ENCODE measurements around the gene LDHAL6B.

LDHAL6B gene

GRCh38 chr15:59170295-59171066, 36.2 kb upstream of the LDHAL6B start:
- TF ChIP-seq, protein P1, sequence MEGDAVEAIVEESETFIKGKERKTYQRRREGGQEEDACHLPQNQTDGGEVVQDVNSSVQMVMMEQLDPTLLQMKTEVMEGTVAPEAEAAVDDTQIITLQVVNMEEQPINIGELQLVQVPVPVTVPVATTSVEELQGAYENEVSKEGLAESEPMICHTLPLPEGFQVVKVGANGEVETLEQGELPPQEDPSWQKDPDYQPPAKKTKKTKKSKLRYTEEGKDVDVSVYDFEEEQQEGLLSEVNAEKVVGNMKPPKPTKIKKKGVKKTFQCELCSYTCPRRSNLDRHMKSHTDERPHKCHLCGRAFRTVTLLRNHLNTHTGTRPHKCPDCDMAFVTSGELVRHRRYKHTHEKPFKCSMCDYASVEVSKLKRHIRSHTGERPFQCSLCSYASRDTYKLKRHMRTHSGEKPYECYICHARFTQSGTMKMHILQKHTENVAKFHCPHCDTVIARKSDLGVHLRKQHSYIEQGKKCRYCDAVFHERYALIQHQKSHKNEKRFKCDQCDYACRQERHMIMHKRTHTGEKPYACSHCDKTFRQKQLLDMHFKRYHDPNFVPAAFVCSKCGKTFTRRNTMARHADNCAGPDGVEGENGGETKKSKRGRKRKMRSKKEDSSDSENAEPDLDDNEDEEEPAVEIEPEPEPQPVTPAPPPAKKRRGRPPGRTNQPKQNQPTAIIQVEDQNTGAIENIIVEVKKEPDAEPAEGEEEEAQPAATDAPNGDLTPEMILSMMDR (IDR thresholded peaks at IDR 0.05; ENCODE audit: insufficient read depth, low read length, missing control alignments): no peak
- no peak for DNase-seq (ENCODE audit: low read depth, low spot score)
- H3K4me3 ChIP-seq (ENCODE audit: low read depth, low read length): peak overlapping the region; percentile 3; the same call in 1 of the 2 replicates
- CTCF ChIA-PET: interaction anchor here (0.9 to 2.4 kb wide), 5 partner anchors 9 to 77 kb away, joined by 3 to 8 read pairs (median 5); no protein-coding TSS in a partner anchor
- POLR2A ChIA-PET: interaction anchor here (1.6 to 1.7 kb wide), 2 partner anchors 10 to 202 kb away, joined by 6 read pairs; partner anchors contain the start of gene MYO1E

DNA sequence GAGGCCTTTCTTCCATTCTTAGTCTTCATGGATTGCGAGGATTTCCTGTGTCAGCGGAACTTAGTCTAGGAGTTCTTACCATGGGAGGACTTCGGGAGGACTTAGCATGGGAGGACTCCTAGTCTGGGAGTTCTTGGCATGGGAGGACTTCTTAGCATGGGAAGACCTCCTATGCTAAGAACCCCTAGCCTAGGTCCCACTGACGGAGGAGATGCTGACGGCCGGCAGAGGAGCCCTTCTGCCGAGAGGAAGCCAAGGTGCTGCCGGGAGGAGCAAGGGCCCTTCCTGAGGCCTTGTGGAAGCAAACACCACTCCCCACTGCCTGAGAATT, 35.6 kb upstream of the LDHAL6B start:
- ChIA-PET POLR2A (interaction anchor here (1.6 to 1.7 kb wide), 2 partner anchors 10 to 202 kb away, joined by 6 read pairs; partner anchors contain the start of gene MYO1E), CTCF (interaction anchor here (1.1 to 1.8 kb wide), 2 partner anchors 9 to 14 kb away, joined by 4 to 6 read pairs; no protein-coding TSS in a partner anchor)
- no peak overlapping the region for H3K4me3 ChIP-seq (ENCODE audit: low read depth, low read length)
- no peak for DNase-seq (ENCODE audit: low read depth, low spot score)
- TF ChIP-seq, protein P1 (IDR thresholded peaks at IDR 0.05; ENCODE audit: insufficient read depth, low read length, missing control alignments): no peak

DNA sequence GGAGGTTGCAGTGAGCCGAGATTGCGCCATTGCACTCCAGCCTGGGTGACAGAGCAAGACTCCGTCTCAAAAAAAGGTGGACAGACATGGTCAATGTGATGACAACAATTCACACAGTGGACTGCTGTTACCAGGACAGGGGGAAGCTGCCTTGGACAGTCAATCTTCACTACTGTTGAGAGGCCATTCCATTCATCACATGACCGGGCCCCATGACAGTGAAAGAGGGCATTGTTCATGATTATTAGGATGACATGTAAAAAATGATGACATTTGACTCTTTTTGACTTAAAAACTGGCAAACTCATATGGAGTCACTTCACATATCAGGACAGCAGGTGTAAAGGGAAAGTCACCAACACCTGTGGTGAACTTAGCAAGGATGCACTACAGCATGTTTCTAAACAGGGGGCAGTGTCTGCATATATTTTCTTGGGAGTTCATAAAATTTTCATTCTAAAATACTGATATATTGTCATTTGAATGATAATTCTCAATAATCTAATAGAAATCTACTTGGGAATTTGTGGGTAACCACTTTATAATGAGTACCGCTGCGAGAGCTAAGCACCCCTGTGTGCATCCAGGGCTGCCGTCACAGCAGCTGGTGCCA, 34.2 kb upstream of the LDHAL6B start:
- CTCF ChIA-PET: interaction anchor here (0.8 to 1.9 kb wide), 4 partner anchors 75 to 321 kb away, joined by 3 to 4 read pairs (median 3); no protein-coding TSS in a partner anchor

DNA sequence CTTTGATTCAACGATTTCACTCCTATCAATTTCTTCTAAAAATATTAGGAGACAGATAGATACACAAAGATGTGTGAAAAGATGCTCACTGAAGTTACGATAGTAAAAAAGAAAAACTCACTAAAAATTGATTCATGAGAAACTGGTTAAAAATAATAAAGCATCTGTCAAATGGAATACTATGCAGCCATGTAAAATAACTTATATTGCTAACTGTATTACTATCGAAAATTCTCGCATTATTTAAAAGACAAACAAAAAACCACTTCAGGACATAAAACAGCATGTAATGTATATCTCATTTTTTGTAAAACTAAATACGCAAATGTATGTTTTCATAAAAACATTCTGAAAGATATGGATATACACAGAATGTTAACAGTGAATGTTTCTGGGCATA, 33.4 kb upstream of the LDHAL6B start:
- ChIA-PET POLR2A (no interaction called here), CTCF (interaction anchor here (0.8 to 2.1 kb wide), 6 partner anchors 74 to 320 kb away, joined by 3 to 15 read pairs (median 4); no protein-coding TSS in a partner anchor)
- TF ChIP-seq, protein P1 (IDR thresholded peaks at IDR 0.05; ENCODE audit: insufficient read depth, low read length, missing control alignments): no peak
- H3K4me3 ChIP-seq (ENCODE audit: low read depth, low read length): no peak overlapping the region
- no peak for DNase-seq (ENCODE audit: low read depth, low spot score)

More for the DNA sequence above, 34.2 kb upstream of the LDHAL6B start:
- POLR2A ChIA-PET: no interaction called here
- TF ChIP-seq, protein P1 (IDR thresholded peaks at IDR 0.05; ENCODE audit: insufficient read depth, low read length, missing control alignments): no peak
- DNase-seq (ENCODE audit: low read depth, low spot score): no peak
- H3K4me3 ChIP-seq (ENCODE audit: low read depth, low read length): no peak overlapping the region

- no peak overlapping the region for H3K4me3 ChIP-seq (ENCODE audit: low read depth, low read length)
- ChIA-PET CTCF (interaction anchor here (0.7 to 2.1 kb wide), 19 partner anchors 9 to 326 kb away, joined by 3 to 15 read pairs (median 4); no protein-coding TSS in a partner anchor), POLR2A (interaction anchor here (1.1 kb wide), 1 partner anchor 198 kb away, joined by 5 read pairs; the partner anchor contains the start of gene MYO1E)
- DNase-seq (ENCODE audit: low read depth, low spot score): no peak
- TF ChIP-seq, protein P1 (IDR thresholded peaks at IDR 0.05; ENCODE audit: insufficient read depth, low read length, missing control alignments): no peak
Observed at GRCh38 chr15:59174151-59174834, 32.4 kb upstream of the LDHAL6B start.
